Measurements from ENCODE around the gene PNP.

The PNP gene

GRCh38 chr14:20516921-20517320 lies 47.7 kb downstream of the PNP start:
- intact Hi-C loops (cut with DNase I): no loop called here
- DNase-seq: no peak

- intact Hi-C loops (cut with DNase I): no loop called here
- no peak for DNase-seq
Measured at GRCh38 chr14:20522332-20522731, 53.1 kb downstream of the PNP start.

GRCh38 chr14:20524027-20524426 lies 54.8 kb downstream of the PNP start:
- no peak for DNase-seq

More at GRCh38 chr14:20524027-20524426, 54.8 kb downstream of the PNP start:
- intact Hi-C loops (cut with DNase I): no loop called here
